Stimulated activated CD4-positive, alpha-beta T cell treated with anti-CD3 and anti-CD28 coated beads, Interleukin-4, amount 100 ng/mL, for 1 hour (primary cell): Measurements from ENCODE around the gene SHC4.

Experiments used
- DNase-seq: peaks from one replicate; pipeline ENCODE4 v3.0.0-alpha.2; 2020

SHC4 gene

DNA sequence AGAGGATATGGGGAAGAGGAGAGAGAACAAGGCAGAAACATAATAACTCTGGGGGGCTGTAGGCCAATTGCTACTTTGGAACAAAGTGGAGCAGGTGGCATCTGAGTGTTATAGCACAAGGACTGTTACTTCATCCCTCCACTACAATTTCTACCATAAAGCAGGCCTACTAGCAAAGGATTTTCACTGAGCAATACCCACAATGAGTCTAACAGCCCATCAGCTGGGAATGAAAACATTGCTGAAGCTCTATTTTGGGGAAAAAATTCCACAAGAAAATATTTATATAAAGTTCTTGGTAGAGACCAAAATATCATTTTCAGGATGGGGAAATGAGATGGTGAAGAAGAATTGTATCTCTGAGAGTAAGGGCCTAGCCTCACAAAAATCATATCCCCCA lies 3.6 kb upstream of the SHC4 start:
- no peak for DNase-seq

DNA sequence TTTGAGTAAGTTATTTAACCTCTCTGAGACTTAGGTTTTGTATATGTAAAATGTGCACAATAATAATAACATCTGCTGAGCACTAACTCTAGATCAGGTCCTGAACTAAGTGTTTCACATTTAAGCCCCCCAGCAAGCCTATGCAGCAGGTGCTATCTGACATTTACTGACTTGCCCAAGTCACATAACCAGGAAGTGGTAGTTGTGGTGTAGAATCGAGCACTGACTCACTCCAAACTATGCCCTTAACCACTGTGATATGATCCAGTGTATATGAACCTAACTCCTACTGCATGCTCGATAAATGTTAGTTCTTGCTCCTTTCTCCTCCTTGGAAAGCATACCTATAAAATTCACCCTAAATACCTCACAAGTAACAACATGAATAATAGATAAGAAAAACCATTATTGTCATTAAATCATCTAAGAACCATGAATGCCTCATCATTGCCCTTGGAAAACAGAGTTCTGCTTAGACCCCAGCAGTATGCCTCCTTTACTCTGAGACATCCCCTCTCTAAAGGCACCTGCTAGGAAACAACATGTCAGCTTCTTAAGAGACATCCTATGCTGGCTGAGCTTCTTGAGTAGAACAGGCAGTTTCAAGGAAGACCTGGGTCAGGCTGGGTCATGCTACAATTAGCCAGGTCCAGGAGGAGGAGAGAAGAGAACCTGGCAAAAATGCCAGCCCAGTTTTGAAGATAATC lies 3.0 kb upstream of the SHC4 start:
- no peak for DNase-seq

DNA sequence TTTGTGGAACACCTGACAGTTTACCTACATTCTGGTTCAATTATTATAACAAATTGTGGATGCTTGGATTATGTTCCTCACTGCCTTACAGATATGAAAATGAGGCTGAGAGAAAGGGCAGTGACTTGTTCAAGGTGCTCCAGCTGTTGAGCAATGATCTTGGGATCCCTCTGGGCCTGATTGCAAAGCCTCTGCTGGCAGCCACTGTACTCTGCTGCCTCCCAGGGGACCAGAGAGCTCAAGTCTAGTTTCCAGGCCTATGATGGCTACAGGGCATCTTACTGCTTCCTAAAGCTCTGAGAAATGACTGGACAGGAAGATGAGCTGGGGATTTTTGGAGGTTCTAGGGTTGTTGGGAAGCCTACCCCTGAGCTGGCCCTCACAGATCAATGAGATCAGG lies 2.3 kb upstream of the SHC4 start:
- DNase-seq, result no peak

DNA sequence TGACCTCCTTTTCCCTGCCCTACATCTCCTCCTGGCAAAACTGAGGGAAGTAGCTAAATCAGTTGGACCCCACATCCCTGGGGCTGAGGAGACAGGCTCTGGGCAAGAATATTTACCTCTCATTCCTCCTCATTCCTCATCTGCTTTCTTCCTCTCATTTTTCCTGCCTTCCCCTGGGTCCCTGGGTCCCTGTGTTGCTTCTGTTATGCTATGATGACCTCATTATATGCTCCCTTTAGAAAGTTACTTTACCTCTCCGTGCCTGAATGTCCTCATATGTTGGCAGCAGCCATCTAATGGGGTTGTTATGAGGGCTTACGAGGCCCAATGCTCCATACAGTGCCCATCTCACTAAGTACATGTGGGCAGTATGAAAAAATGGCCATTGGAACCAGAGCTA lies 1.2 kb upstream of the SHC4 start:
- no peak for DNase-seq

DNA sequence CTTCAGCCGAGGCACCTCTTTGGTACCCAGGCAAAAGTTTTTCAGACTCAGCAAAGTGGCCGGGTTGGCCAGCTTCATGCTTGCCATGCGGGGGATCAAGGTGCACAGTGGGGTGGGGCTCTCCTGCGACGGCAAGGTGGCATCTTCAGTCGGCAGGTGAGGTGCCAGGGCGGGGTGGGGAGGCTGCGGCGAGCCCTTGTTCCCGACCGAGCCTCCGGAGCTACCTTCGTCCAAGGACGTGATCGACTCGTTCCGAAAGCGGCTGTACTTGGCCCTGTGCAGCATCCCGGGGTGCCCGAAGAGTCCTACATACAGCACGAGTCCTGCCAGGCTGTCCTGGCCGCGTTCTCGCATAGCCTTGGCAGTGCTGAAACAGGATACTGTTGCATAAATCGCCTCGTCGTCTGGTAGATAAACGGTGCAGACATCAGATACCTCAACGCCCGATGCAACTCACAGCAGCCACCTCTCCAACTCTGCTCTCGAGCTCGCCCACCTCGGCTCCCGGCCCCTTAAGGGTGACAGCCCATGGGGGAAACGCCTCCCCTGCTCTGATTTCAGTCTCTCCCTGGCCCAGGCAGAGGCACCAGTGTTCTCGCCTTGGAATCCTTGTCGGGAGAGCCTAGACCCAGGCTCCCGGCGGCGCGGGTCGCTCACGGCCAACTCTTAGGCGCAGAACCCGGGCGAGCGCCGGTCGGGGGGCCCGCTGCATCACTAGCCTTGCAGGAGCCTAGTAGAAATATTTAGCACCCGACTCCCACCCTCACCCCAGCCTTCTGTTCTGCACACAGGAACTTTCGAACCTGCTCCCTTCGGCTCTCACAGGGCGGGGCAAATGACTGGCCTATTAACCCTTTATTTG lies 826 bp downstream of the SHC4 start:
- no peak for DNase-seq

DNA sequence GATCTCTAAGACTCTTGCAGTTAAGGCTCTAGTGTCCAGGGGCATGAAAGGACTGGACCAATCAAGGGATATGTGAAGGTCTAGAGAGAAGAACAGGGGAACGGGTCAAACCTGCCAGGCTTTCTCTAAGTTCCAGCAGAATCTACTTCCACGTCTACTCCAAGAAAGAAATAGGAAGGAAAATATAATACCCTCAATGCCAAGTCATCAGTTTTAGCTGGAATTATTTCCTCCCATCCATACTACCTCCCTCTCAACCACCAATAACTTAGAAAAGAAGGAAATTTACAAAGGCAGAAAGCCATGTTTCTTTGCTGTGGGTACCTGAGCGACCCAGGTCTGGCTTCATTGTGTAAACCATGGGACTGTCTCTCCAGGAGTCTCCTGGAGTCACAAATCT lies 7.8 kb downstream of the SHC4 start:
- no peak for DNase-seq

DNA sequence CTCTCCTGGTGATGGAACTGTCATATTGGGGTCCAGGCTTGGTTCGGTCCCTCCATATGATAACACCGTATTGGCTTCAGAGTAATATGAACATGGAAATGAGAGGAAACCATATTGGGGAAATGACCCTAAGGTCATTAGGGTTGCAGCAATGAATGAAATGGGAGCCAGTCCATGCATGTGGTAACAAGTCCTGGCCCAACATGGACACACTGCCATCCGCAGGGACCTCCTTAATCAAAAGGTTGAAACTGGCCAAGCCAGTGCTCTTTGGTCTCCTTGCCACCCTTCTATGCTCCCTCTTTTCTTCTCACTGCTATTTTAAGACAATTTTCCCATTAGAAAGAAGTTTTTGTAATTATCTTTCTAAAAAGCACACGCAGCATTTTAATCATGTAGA lies 8.3 kb downstream of the SHC4 start:
- DNase-seq, result no peak

DNA sequence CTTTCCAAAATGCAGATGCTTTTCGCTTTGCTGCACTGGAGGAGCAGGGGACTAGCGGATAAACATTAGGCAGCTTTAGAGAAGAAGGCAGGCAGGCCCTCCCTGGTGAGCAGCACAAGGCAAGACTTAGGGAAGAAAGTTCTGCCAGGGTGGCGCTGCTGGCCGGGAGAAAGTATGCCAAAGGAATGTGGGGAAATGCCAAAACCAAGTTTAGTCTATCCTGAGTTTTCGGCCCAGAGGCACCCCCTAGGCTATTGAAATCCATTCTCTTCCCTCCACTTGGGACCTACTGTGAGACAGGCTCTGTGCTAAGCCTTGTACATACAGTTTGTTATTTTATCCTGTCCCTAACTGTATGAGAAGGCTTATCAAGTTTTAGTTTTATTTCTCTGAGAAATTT lies 9.2 kb downstream of the SHC4 start:
- no peak for DNase-seq

DNA sequence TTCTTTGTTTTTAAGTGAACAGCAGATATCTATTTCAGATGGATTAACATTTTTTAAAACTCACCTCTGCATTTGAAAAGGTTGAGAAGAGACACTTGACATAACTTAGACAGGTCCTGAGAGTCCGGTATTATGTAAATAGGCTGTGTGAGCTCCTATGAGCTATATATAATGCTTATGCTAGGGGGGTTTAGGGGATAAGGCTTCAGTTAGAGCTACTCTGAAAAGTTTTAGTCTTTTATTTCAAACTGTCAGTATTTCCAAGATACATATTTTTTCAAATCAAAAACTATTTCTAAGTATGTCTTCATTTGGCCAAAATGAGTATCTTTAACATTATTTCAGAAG lies 16.9 kb downstream of the SHC4 start:
- DNase-seq, result no peak

DNA sequence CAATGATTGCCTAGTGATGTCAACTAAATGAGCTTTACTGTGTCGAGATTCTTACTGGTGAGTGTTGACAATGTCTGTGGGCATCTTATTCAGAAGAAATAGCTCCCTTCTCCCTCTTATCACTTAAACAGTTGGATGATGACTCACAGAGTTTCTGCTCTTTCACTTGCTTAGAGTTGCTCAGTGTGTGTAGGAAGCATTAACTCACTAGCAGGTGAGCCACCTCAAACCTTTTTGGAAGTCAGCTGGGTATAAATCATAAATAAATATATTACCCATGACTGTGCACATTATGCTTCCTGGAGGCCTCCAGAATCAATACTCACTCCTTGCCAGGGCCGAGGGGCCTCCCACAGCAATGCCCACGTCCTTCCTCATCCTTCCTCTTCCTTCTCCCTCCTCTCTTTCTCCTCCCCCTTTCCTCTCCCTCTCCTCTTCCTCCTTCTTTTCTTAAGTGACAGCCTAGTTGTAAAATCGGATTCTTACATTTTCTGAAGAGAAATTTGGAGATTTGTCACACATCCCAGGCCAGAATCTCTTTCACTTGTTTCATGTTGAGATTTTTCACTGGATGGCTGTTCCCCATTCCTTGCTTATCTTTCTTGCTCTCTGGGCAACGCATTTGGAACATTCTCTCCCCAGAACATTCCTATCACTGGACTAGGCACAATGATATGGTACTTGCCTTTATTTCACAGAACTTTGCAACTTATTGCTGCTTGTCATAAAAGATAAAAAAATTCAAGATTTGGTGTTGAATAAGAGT lies 17.5 kb downstream of the SHC4 start:
- DNase-seq, result no peak

DNA sequence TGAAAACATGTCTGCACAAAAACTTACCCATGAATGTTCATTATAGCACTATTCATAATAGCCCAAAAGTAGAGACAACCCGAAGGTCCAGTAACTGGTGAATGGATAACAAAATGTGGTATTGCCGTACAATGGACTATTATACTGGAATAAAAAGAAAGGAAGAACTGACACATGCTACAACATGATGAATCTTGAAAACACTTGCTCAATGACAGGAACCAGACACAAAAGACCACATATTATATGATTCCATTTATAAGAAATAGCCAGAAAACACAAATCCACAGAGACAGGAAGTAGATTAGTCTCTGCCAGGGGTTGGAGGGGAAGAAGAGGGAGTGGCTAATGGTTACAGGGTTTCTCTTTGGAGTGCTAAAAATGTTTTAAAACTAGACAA lies 18.3 kb downstream of the SHC4 start:
- DNase-seq, result no peak

DNA sequence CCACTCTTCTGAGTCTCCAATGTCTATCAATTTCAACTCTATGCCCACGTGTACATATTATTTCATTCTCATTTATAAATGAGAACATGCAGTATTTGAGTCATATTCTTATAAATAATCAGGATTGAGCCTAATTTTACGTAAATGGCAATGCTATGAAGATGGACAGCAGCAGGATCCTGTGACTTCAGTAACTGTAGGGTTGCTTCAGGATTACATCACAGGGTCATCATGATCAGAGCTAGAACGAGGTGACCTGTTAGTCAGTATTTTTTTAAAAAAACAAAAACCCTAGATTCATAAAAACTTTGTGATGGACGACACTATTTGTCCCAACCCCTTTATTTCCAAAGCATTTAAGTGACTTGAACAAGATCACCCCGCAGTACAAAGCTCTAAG lies 21.8 kb downstream of the SHC4 start:
- DNase-seq, result no peak

DNA sequence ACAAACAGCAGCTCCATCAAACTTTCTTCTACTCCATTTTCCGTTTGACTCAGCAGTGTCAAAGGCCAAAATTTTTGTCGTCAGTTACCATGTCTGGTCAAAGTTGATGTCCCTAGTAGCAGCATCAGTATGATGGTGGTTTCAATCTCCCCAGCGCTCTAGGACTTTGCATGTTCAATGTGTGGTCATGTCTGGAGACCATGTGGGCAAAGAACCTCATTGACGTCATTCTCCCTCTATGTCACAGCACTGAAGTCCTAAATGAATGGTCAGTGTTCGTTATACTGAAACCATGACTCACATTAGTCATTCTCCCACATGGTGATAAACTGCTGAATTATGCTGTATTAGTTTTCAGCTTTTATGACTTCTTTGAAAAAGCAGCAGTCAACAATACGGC lies 23.2 kb downstream of the SHC4 start:
- no peak for DNase-seq

DNA sequence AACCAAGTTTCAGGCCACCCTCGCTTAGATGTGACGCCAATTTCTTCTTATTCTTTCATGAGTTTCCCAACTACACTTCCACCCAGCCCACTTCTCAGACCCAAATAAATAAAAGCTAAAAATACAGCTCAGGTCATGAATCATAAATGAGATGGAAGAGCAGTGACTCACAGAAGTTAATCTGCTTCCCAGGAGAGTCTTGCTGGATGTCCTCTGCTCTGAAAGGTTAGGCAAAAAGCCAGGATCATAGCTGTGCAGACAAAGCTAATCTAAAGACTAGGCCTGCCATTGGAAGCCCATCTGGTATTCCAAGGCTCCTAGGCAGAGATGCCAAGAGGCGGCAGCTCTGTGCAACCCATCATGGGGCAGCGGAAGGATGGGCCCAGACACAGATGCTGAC lies 24.1 kb downstream of the SHC4 start:
- DNase-seq, result no peak

DNA sequence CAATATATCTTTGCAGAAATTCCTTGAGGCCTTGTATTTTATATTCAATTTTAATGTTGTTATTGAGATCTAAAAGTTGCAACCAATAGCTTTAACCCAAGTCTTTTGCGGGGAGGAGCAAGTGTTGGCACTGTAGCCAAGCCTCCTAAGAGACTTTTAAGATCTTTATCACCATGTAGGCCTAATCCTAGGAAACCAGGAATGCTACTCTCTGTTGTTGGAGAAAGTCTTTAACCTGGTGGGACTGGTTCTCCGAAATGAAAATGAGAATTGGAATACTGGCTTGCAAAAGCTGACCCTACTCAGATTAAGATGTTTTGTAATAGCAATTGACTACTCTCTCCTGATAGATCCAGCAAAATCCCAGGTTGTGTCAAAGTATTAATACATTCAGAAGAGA lies 25.8 kb downstream of the SHC4 start:
- no peak for DNase-seq

DNA sequence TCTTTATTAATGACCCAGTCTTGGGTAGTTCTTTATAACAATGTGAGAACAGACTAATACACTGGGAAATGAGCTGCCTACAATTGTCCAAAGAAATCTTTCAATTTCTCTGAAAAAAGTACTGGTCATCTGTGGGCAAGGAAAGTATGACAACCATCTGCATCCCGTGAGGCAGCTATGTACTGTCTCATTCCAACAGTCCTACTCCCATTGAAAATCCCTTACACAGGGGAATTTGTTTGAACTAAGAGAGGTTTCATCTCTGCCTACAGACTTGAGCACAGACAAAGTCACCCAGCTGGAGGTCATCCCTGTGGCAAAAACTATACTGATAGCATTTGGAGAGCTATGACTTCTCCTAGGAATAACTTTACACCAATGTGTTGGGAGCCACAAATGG lies 27.1 kb downstream of the SHC4 start:
- no peak for DNase-seq

DNA sequence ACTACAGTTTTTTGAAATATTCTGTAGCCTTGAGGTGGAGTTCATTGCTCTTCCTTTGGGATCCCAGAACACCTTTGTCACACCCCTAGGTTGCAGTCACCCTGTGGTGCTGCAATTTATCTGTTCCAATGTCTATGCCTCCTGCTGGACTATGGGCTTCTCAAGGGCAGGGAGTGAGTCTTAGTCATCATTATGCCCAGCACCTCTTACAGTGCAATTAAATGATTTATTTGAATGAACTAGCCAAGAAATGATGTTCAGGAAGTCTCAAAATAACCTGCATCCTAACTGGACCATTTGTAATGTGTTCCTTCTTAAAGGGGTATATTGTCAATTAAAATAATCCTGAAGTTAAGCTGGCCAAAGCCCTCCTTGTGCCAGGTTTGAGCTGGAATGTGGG lies 28.5 kb downstream of the SHC4 start:
- DNase-seq, result no peak

DNA sequence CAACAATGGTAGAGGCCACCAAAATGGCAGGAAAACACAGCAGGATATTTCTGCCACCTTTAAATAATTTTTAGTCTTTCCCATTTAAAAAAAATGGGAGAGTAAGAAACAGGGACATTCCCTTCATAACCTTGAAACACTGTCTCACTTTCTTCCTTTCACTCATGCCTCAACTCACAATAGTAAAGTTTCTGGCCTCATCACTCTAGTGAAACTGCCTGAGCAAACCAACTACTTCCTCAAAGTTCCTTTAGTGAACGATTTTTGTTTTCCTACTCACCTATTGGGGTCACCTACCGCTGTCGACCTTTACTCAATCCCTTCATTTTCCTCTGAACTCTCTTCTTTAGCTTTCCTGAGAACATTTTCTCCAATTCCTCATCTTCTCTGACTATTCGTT lies 33.0 kb downstream of the SHC4 start:
- no peak for DNase-seq

DNA sequence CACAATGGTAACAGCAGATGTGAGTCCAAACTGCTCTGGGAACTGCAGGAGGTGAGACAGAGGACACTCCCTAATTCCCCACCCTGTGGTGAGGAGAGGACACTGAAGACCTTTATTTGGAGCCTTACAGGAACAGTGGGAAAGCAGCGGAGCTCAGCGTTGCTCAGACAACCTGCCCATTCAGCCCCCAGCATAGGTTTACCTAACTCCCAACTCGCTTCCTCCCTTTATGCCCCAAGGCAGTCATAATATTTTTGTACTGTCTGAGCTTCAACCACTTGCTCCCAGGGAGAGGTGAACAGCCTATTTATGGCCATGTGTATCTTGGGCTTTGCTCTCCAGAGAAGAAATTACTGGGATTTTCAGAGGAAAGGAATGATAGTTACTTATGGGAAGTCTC lies 34.1 kb downstream of the SHC4 start:
- DNase-seq, result no peak

DNA sequence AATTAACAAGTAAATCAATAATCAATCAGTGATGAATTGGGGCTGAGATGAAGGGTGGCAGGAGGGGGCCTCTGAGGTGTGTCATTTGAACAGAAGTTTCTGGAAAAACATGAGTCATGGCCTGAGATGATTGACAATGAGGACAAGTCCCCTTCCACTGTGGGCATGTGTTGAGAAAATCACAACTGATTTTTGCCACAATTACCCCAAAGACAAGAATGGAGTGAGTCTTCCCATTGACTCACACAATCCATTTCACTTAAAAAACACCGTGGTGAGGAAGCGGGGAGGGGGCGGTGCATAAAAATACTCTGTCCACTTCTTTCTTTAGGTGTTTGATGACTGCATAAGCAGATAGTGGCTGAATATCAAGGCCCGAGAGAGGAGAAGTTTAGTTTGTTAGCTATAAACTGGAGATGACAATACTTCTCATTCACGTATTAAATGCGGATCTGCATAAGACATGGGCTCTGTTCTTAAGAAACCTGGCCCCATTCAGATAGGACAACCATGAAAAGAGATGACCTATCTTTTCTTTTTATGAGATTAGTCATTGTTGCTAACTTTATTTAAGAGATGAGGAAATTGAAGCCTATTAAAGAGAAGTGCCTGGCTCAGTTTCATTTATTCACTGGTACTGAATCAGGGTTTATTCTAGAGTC lies 34.7 kb downstream of the SHC4 start:
- DNase-seq, result no peak

DNA sequence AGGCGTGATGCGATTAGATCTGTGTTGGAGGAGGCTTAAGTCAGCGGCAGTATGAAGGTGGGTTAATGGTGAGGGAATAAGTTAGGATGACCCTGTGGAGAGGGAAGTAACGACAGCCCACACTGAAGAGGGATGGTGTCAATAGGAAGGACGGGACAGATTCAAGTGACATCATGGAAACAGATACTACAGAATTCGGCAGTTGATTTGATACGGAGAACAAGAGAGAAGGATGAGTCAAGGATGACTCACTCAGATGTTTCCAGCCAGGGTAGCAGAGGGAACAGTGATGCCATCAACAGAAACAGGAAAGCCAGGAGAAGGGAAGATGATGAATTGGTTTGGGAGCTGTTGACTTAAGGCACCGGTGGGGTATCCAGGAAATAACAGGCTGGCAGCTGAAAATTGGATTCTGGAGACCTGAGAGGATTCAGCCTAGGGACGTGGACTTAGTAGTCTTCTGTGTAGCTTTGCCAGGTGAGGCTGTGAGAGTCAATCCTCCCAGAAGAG lies 38.0 kb downstream of the SHC4 start:
- no peak for DNase-seq

DNA sequence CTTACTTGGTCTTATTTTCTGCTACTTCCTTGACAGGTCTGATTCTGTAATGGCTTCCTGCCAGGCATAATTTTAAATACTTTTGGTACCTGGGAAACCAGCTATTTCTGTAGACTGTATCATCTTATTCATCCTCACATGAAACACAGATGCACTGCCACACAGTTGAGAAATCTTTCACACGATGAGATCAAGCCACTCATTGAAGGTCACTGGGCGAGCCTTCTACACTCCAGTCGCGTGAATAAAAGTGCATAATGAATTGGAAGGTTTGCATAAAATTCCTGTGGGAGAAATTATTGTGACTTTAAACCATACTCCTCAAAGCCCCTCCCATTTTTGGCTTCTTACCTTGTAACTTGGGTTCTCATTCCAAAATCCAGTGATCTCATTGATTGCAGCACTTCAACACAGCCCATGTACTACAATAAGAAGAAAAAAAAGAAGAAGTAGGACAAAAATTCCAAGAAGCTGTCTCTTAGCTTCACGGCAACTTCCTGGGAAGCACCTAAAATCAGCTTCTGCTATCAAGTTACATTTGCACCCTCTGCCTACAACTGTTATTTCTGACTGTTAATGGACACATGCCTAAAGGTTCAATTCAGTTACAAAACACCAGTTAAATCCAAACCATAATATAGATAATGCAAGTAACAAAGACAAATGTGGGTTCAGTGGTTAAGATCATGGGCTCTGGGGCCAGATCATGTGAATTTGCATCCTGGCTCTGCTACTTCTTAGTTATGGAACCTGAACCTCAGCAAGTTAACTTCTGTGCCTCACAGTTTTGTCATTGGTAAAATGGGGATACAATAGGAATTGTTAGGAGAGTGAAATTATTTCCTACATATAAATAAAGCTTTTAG lies 39.0 kb downstream of the SHC4 start:
- DNase-seq, result no peak
